ENCODE measurements around the gene CCDC13.

The CCDC13 gene

DNA sequence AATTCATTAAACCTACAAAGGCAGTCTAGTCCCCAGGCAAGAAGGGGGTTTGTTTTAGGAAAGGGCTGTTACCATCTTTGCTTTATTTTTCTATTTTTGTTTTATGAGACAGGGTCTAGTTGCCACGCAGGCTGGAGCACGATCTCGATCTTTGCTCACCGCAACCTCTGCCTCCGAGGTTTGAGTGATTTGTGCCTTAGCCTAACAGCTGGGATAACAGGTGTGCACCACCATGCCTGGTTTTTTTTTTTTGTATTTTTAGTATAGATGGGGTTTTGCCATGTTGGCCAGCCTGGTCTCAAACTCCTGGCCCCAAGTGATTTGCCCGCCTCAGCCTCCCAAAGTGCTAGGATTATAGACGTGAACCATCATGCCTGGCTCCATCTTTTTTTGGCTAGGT is 26.3 kb upstream of the CCDC13 start:
- DNase-seq: no peak

DNA sequence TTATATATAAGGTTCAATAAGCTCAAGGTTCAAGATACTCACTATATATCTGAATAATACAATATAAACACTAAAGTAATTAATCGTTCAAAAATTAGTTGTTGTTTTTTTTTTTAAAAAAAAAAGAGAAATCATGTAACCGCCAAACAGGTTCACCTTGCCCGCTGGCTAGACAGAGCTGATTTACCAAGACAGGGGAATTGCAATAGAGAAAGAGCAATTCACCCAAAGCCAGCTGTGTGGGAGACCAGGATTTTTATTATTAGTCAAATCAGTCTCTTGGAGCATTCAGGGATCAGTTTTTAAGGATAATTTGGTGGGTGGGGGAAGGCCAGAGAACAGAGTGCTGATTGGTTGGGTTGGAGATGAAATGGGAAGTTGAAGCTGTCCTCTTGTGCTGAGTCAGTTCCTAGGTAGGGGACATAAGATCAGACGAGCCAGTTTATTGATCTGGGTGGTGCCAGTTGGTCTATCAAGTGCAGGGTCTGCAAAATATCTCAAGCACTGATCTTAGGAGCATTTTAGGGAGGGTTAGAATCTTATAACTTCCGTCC is 23.4 kb upstream of the CCDC13 start:
- DNase-seq: no peak

- no peak for DNase-seq
Measured at GRCh38 chr3:42795621-42796181, 22.6 kb upstream of the CCDC13 start.

DNA sequence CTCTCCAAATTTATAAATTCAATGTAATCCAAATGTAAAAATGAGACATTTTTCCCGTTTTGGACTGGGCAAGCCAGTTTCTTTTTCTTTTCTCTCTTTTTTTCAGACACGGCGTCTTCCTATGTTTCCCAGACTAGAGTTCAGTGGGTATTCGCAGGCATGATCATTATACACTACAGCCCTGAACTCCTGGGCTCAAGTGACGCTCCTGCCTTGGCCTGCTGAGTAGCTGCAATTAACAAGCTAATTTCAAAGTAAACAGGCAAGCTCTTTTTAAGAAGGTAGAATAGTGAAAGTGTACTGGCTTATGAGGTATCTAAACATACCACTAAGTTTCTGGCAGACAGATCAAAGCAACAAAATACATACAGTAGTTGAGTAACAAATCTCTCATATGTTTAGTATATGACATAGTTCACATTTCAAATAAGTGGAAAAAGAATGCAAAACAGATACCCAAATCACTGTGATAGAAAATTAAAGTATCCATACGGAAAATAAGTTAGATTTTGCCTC is 17.7 kb upstream of the CCDC13 start:
- no peak for DNase-seq

- DNase-seq: no peak
Measured at GRCh38 chr3:42786631-42787030, 13.6 kb upstream of the CCDC13 start.

GRCh38 chr3:42786212-42786611 is 13.2 kb upstream of the CCDC13 start:
- DNase-seq: no peak

DNA sequence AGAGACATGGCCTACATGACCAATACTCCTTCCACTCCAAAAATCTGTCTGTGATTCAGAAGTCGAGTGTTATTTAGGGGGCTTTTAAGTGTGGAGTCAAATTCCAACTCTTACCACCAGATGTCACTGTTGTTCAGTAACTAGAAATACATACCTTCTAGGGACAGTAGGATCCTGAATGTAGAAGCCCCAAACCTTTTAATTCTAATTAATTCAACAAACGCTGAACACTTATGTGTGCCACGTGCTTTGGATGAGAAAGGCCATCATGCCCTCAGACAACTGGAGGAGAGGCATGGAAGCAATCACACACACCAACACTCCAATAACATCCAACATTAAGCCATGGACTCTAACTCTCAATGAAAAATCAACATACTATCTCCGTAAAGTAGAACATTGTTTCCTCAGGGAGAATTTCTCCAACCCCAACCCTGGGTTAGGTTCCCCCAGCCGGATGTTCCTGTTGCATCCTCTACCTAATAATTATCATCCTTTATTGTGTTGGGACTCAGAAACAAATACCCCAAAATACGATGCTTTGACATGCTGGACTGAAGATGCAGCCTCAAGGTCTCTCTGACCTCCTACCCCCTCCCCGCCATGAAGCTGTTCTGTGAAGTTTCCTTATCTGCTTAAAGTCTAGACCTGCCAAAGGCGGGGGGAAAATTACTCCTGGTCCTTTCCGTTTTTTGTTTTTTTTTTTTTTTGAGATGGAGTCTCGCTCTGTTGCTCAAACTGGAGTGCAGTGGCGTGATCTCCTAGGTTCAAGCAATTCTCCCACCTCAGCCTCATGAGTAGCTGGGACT is 8.0 kb upstream of the CCDC13 start:
- peak in 1 of 2 donors; percentile 57 for DNase-seq

DNA sequence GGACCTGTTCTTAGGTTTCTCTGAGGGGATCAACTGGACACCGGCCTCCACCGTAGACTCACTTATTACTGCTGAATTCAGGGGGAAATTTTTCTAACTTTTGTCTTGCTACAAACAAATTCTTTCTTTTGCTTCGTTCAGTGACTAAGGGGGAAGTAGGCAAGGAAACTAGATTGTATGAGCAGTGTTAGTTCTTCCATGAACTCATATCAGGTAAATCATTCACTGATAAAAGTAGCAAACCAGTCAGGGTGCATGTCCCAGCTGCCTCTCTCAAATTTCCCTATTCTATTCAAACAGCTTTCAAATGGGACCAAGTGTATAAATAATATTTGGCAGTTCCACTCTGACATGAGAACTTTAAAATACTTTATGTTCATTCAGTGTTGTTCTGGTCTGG is 7.3 kb upstream of the CCDC13 start:
- no peak for DNase-seq

DNA sequence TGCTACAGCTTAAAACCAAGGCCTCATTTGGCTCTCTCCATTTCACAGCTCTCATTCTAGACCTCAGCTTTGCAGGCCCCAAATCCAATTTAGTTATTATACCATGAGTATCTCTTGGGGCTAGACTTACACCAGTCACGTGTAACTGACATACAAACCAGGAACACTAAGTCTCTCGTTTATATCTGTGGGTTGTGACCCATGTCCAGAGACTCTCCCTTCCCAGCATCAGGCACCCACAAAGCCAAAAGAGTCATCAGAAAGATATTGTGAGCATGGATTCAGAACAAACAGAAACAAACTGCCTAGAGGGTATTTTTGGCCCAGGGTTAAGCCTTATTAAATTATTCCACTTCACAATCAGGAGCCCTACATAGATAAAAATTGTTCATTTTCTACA is 5.6 kb upstream of the CCDC13 start:
- DNase-seq: no peak

- no peak for DNase-seq
Measured at GRCh38 chr3:42773409-42773751, 327 bp upstream of the CCDC13 start.

DNA sequence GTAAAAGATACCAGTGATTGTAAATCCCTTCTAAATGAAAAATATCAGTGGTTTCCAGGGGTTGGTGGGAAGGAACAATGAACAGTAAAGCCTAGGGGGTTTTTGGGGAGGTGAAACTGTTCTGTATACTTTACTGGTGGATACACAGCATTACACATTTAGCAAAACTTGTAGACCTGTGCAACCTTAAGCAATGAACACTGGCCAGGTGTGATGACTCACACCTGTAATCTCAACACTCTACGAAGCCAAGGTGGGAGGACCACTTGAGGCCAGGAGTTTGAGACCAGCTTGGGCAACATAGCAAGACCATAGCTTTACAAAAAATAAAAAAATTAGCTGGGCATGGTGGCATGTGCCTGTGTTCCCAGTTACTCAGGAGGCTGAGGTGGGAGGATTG is 1.8 kb downstream of the CCDC13 start:
- DNase-seq: no peak

DNA sequence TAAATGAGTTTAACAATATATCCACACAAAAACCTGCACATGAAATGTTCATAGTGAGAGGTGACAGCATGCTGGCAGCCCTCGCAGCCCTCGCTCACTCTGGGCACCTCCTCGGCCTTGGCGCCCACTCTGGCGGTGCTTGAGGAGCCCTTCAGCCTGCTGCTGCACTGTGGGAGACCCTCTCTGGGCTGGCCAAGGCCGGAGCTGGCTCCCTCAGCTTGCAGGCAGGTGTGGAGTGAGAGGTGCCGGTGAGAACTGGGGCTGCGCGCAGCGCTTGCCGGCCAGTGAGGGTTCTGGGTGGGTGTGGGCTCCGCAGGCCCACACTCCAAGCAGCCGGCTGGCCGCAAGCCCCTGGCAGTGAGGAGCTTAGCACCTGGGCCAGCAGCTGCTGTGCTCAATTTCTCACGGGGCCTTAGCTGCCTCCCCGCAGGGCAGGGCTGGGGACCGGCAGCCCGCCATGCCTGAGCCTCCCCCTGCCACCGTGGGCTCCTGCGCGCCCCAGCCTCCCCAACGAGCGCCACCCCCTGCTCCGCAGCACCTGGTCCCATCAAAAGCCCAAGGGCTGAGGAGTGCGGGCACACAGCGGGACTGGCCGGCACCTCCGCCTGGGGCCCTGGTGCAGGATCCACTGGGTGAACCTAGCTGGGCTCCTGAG is 3.4 kb downstream of the CCDC13 start:
- DNase-seq: no peak

DNA sequence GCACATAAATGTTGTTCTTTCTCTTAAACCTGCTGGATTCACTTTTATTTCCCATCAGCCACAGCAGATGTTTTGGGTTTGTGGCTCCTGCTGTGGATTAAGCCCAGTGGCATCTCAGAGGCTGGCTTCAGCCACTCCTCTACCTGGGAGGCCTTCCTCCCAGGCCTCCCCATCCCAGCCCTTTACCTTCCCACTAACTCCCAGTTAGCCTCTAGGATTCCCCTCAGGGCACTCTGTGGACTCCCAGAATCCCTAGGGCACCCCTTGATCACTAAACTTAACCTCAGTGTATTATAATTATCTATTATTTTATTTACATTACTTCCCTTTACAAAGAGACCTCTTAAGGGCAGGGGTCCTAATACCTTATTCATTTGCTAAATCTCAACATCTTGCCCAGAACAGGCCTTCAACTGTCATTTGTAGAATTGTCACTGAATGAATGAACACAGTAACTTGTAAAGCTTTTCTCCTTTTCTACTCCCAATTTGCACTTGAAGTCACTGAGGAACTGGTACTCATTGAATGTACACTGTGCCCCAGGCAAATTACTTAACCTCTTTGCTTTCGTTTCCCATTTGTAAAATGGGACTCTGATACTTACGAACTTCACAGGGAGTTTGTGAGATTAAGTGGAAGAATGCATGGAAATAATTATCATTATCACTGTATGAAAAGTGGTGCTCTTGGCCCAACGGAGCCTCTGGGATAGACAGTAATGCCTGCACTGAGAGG is 8.3 kb downstream of the CCDC13 start:
- DNase-seq: no peak

- DNase-seq: no peak
Measured at GRCh38 chr3:42764115-42764514, 8.9 kb downstream of the CCDC13 start.

DNA sequence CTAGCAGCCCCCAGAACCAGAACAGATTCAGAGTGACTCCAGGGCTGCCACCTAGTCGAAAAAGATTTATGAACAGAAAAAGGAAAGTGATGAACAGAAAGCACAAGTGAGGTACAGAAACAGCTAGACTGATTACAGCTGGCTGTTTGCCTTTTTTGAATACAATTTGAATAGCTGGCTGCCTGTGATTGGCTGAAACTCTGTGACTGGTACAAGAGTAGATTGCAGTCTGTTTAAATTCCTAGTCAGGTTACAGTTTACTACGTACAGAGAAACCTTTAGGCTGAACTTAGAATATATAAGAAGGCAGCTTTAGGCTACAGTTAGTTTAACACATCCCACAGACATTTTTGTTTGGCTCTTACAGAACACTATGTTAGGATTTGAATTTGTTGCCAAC is 10.0 kb downstream of the CCDC13 start:
- peak in 1 of 2 donors; percentile 21 for DNase-seq

DNA sequence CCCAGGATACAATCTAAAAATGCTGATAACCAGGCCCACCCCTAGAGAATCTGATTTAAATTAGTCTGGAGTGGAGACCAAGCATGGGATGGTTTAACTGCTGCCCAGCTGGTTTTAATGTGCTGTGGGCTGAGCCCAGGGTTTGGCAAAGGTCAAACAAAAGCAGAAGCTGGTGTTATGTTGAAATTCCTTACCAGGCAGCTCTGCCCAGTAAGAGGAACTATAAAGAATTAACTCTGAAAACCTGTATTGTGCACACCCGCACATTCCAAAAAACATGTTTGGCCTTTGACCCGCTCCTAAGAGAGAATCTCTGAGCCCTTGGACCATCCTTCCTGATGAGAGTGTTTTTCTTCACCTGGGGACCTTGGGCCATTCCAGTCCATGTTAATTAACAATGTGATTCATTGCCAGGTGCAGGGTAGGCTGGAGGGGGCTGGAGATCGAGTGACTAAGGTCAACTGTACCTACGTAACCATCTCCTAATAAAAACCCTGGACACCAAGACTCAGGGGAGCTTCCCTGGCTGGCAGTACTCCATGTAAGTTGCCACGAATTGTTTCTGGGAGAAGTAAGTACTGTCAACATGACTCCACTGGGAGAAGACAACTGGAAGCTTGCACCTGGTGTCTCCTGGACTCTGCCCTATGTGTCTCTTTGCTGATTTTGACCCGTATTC is 10.9 kb downstream of the CCDC13 start:
- DNase-seq: peak in 1 of 2 donors; percentile 18

- no peak for DNase-seq
Measured at GRCh38 chr3:42758126-42758525, 14.9 kb downstream of the CCDC13 start.

DNA sequence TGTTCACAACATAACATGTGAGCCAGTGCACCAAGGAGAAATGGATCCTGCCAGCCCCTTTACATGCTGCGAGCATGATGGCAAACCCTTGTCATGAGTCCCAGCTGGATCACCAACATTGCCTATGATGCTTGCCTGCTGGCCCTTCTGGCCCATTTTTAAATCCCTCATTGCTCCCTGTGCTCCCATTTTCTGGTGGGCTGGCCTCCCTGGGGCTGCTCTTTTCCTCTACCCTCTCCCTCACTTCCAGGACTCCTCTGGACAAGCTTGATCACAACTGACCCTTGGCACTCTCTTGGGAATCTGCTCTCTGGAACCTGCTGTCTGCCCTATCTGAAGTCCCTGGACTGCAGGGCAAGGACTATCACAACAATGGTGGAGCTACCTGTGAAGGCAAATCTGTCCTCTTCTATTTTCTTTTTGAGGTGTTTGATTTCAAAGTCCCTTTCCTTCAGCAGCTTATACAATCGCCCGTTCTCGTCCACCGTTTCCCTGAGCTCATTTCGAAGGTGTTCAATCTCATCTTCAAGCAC is 16.3 kb downstream of the CCDC13 start:
- DNase-seq: no peak

GRCh38 chr3:42755681-42756578 is 17.1 kb downstream of the CCDC13 start:
- peak in 1 of 2 donors; percentile 40 for DNase-seq

DNA sequence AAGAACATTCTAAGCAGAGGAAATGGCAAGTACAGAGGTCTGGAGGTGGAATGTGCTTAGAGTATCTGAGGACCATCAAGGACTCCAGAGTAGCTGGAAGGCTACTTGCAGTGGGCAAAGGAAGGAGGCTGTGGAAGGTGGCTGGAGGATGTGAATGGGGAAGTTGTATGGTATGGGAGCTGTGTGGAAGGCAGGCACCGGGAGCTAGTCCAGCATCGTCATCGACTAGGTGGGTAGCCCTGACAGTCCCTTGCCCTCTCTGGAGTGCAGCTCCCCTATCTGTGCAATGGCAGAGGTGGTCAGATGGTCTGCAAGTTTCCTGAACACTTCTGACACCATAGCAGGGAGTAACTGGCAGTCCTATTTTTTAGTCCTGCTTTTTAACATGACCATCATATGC is 19.3 kb downstream of the CCDC13 start:
- no peak for DNase-seq

- DNase-seq: no peak
Measured at GRCh38 chr3:42752961-42753360, 20.1 kb downstream of the CCDC13 start.

Data from hippocampal formation (tissue), 2 donors.